HG02981 (cell line): ENCODE results near the gene EPO.

Source experiments
- ATAC-seq: cut with Tn5 transposase; IDR thresholded peaks from one replicate; pipeline ENCODE4 v1.9.1; 2021; ENCODE audit warnings: mild to moderate bottlenecking, moderate library complexity; ENCODE audit not compliant: unreplicated experiment

EPO gene

GRCh38 chr7:100682991-100683658, 37.1 kb upstream of the EPO start:
- no peak for ATAC-seq

- no peak for ATAC-seq
These were observed 36.4 kb upstream of the EPO start for GRCh38 chr7:100683659-100684533.

GRCh38 chr7:100684534-100685042, 35.7 kb upstream of the EPO start:
- ATAC-seq, result no peak

DNA sequence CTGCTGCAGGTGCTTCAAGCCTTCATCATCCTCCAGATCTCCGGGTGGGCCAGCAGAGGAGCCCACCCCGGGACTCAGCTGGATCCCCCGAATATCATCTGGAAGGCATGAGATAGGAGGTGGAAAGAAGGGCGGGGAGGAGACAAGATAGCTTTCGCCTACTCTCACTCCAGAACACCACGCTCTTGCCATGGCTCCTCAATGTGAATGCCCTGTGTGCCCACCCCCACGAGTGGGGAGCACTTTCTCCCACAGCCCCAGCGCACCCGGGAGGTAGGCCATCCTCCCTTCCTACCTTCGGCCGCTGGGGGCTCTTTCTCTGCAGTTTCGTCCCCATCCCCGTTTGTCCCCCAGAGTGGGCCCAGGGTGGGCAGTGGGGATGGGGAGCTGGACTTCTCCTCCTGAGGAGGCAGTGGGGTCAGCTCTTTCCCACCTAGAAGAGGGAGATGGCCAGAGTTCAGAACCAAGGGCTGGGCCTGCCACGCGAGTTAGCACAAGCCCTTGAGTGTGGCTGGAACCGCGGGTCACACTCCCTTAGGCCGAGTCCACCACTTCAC, 35.1 kb upstream of the EPO start:
- ATAC-seq, result no peak

DNA sequence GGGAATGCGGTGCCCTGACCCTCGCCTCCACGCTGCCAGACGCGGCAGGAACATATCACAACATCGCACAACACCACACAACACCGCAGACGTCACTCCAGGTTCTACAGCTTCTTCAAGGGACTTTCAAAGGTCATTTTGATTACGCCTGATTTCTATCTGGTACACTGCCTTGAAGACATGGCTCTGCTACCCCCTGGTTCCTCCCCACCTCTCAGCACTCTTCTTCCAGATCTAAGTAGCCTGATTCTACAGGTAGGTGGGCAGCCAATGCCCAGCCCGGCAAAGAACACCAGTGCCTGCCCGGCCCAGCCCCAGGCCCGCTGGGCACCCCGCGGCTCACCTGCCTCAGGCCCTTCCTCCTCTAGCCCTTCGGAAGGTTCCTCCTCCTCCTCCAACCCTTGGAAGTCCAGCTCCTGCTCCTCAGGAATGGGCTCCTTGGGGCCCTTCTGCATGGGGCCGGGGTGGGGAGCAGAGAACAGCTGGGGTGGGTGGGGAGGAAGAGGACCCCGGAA, 34.6 kb upstream of the EPO start:
- ATAC-seq, result no peak

DNA sequence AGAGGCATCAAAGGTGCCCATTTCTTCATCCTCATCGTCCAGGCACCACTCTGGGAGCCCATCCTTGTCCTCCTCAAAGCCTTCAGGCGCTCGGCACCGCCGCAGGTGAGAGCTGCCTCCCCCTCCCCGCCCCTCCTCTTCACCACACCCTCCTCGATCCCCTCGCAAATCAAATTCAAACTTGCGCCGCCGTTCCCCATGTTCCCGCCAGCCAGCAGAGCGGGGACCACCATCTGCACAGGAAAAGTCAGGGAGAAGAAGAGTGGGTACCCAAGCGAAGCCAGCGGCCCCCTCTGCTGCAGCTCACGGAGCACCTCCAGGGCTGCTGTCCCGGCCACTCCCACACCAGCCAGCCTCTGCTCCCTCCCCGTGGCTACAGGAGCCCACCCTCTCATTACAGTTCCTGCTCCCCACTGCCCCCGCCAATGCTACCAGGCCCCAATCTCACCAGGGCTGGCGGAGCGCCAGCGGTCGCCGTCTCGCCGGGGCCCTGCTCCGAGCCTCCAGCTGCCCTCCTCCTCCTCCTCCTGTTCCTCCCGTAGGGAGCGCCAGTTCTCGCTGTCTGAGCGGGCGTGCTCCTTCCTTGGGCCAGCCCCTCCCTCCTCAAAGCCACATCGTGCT, 34.0 kb upstream of the EPO start:
- ATAC-seq, result no peak

DNA sequence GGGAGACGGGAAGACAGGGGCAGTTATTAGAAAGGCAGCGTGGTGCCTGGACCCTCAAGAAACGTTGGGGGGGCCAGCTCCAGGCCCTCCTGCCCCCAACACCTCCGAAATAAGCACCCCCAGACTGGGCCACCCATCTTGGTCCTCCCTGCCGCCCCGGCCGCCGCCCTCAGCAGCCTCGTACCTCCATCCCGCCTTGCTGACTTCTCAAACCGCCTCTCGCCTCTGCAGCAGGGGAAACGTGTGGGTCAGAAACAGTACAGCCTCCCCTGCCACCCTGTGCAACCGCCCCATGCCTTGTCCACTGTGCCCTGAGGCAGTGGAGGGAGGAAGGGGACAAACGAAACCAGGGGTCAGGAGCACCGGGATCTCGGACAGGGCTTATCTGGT, 33.5 kb upstream of the EPO start:
- ATAC-seq, result no peak

- ATAC-seq, result no peak
These were observed 33.0 kb upstream of the EPO start for GRCh38 chr7:100687261-100687660.

GRCh38 chr7:100687751-100688300, 32.4 kb upstream of the EPO start:
- ATAC-seq, result no peak

DNA sequence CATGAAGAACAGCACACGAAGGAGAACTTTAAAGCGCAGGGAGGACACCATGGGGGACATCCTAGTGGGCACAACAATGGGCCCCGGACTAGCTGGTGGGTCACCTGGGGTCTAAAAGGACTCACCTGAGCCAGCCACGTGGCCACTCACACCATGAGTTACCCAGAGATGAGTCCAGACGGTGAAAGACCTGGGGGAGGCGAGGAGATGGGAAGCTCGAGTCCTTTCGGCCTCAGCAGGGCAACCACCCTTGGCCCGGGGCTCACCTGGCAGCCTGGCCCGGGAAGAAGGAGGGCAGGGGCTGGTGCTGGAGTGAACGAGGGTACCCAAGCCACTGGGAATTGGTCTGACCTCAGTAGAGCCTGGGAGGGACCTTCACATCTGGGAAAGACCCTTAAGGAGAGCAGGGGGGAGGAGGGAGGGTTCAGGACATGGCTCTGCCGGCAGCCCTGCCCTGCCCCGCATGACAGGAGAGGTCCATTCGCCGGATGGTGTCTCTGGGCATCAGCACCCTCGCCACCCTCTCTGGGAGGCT, 31.9 kb upstream of the EPO start:
- ATAC-seq, result no peak

- ATAC-seq, result no peak
These were observed 30.8 kb upstream of the EPO start for GRCh38 chr7:100689230-100690135.

- no peak for ATAC-seq
These were observed 28.3 kb upstream of the EPO start for GRCh38 chr7:100691676-100692577.

GRCh38 chr7:100692578-100692961, 27.7 kb upstream of the EPO start:
- ATAC-seq, result no peak

DNA sequence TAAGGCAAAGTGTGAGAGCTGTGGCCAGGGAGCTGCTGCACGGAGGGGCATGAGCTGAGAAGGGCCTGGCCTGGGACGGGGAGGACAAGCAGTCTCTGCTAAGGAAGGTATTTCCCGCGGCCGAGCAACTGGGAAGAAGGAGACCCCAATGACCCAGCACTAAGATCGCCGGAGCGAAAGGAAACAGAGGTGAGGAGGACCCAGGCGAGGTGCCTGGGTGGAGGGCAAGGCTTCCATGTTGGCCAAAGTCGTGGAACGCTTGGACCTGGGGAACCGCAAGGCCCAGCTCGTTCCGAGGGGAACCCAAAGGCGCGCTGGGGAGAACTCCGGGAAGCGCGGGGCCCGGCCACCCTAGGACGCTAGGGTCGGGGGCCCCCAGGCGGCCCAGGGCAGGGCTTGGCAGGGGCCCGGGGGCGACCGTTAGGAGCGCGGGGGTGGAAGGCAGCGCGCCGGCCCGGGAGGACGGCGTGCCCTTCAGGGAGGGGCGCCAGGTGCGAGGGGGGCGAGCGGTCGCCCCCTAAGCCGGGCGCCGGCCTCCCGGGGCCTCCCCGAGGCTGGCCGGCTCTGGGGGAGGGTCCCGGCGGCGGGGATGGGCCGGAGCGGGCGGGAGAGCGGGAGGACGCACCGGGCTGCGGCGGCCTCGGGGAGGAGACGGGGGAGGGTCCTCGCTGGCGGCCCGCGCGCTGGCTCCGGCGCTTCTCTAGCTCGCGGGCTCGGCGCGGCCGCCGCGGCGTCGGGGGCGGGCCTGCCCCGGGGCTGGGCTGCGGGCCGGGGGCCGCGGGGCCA, 26.8 kb upstream of the EPO start:
- peak; percentile 20 for ATAC-seq

DNA sequence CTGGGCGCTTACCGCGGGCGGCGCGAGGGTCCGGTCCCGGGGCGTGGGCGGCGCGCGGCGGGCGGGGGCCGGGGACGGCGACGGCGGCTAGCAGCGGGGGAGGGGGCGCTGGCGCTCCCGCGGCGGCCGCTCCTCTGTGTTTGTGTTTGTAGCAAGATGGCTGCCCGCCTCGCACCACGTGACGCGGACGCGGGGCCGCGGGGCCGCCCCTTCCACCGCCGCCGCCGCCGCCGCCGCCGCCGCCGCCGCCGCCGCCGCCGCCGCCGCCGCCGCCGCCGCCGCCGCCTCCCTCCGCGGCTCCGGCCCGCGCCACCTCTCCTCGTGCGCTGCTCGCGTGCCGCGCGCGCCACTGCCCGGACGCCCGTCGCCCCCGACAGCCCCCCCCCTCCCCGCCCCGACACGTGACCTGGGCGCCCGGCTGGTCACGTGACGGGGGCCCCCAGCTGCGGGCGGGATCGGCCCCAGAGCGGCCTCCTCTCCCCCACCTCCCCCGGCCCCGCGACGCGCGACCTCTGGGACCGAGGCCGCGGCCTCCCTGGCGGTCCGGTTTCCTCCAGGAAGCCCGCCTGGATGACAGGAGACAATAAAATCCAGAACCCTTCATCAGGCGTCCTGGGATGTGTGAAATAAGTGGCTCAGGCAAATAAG, 26.0 kb upstream of the EPO start, which contains the start of gene GIGYF1:
GIGYF1 (minus strand) TSS at position 153 of the 648 bp plus-strand sequence. CDS start 6,012 bp downstream, outside the sequence.
- ATAC-seq, result peak; percentile 43

DNA sequence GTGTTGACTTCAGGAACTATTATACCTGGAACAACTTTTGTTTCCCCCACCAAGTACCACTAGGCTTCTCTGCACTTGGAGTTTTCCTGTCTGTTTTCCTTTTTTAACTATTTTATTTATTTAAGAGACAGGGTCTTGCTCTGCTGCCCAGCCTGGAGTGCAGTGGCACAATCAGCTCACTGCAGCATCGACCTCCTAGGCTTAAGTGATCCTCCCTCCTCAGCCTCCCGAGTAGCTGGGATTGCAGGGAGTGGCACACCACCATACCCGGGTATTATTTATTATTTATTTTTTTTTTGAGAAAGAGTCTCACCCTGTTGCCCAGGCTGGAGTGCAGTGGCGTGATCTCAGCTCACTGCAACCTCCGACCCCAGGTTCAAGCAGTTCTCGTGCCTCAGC, 24.1 kb upstream of the EPO start:
- no peak for ATAC-seq

- no peak for ATAC-seq
These were observed 21.2 kb upstream of the EPO start for GRCh38 chr7:100699018-100699417.
